Right cardiac atrium (tissue), 5 donors: ENCODE data around the gene MAP10. TPM values are rescaled to one million over a fixed set of nuclear protein-coding genes. Genes with fewer than 3 reads are reported as not detected.

Experiments used
- ATAC-seq, 2 donors: fragments of 200-7000 bp; cut with Tn5 transposase; one replicate each; pipeline versions ENCODE4 v1.8.0 to v1.9.1; 2020; ENCODE audit warnings: moderate library complexity in 2 of 2, mild to moderate bottlenecking in 1 of 2
- DNase-seq, 3 donors: peaks; one replicate each; pipeline ENCODE4 v3.0.0-alpha.2; 2020
- H3K27ac ChIP-seq: one replicate; pipeline ENCODE4 v1.5.1; 2013; ENCODE audit warnings: mild to moderate bottlenecking, low read length, control low read depth, moderate library complexity
- H3K27me3 ChIP-seq: one replicate; pipeline ENCODE4 v1.6.1; 2013; ENCODE audit not compliant: control insufficient read depth, insufficient read depth
- H3K4me1 ChIP-seq: one replicate; pipeline ENCODE4 v1.6.1; 2013; ENCODE audit warnings: low read length; ENCODE audit not compliant: control insufficient read depth, insufficient read depth
- H3K4me3 ChIP-seq: one replicate; pipeline ENCODE4 v1.5.1; 2013; ENCODE audit warnings: low read length, control low read depth
- H3K9me3 ChIP-seq: one replicate; pipeline ENCODE4 v1.6.1; 2013; ENCODE audit warnings: low read length; ENCODE audit not compliant: control insufficient read depth
- WGBS: extraction: QIAGEN DNeasy Blood & Tissue Kit; methylation state at CpG from one replicate; pipeline ENCODE4 v1.1.7; 2013; 5-methylcytosine and 5-hydroxymethylcytosine counted together
- intact Hi-C, 4 donors: fragments of 100-400 bp; cut with DNase I; formaldehyde crosslinking; loops; one replicate each; pipeline versions ENCODE4 v1.11.0 to v1.14.0; 2022 to 2023
- polyA plus RNA-seq: library from polyadenylated mRNA; stranded (reverse); fragments of 200-250 nt; gene quantifications from one replicate; pipeline ENCODE4 v1.2.3, GENCODE V29; 2013
- total RNA-seq, 4 donors: library from RNA; stranded (reverse); fragmentation: NEBNext Ultra II Directional; extraction: Animal tissue kit (Norgen Biotek cat#: 25700); gene quantifications; one replicate each; pipeline ENCODE4 v1.2.1, GENCODE V29; 2021
- donor health status: healthy with polysubstance abuse.
- donor health status: DM: no; HTN: yes; CAD: no.
- donor health status: DM: no; HTN: no; CAD: no.
- donor health status: DM: no; HTN: yes; CAD: no; lungs with severe emphysema.
- donor health status: DM: yes; HTN: yes; CAD: no.

Gene MAP10
- total and polyA plus RNA-seq, 5 donors = 1.5 to 4.3 (median 3.8) TPM

DNA sequence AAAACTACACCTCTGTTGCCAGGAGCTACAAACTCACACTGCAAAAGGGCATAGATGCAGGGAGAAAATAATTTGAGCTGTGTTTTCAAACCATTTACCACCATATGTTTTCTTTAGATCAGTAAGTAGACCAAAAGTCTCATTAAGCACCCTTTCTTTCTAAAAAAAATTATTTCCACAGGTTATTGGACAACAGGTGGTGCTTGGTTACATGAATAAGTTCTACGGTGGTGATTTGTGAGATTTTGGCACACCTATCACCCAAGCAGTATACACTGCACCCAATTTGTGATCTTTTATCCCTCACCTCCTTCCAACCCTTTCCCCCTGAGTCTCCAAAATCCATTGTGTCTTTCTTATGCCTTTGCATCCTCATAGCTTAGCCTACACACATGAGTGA lies 21.1 kb downstream of the MAP10 start:
- intact Hi-C loops = no loop called here
- Histone ChIP-seq H3K27me3 (no peaks in the 10 kb centered on the region), H3K4me3 (no peak overlapping the region), H3K27ac (no peak overlapping the region), H3K9me3 (no peaks in the 10 kb centered on the region), H3K4me1 (no peaks in the 10 kb centered on the region)
- DNase-seq (no peak), ATAC-seq (no peak)
- WGBS = 93% methylated on average over 1 of the region's 1 CpG

DNA sequence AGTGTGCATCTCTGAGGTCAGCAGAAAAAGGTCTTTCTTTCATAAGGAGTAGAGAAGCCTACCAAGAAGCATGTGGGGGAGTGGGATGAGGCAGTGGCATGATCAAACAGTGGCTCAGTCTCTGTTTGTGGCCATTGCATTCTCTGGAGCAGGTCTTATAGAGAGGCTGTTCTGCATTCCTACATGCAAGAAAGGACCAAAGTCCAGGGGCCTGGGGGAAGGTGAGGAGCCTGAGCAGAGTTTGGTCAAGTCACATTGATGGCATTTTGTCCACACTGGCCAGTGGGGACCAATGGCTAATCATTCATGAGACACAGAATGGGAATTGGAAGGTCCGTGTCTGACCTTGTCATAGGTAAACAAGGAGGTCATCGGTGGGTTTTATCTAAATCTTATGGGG lies 25.4 kb downstream of the MAP10 start:
- Histone ChIP-seq H3K4me3 (no peak overlapping the region), H3K9me3 (no peaks in the 10 kb centered on the region), H3K4me1 (peaks cover 1% of the 10 kb centered on the region), H3K27me3 (no peaks in the 10 kb centered on the region), H3K27ac (no peak overlapping the region)
- intact Hi-C loops = no loop called here
- ATAC-seq = no peak
- DNase-seq = no peak
- 100% methylated on average over 2 of the region's 2 CpGs for WGBS

GRCh38 chr1:232831895-232832294 lies 26.7 kb downstream of the MAP10 start:
- ATAC-seq (no peak), DNase-seq (no peak)
- intact Hi-C loops = no loop called here
- Histone ChIP-seq H3K4me3 (no peak overlapping the region), H3K27ac (no peak overlapping the region), H3K4me1 (peaks cover 1% of the 10 kb centered on the region), H3K9me3 (no peaks in the 10 kb centered on the region), H3K27me3 (no peaks in the 10 kb centered on the region)
- WGBS = 93% methylated on average over 2 of the region's 2 CpGs

GRCh38 chr1:232834066-232834465 lies 28.9 kb downstream of the MAP10 start:
- Histone ChIP-seq H3K9me3 (no peaks in the 10 kb centered on the region), H3K4me1 (peaks cover 1% of the 10 kb centered on the region), H3K27ac (no peak overlapping the region), H3K27me3 (no peaks in the 10 kb centered on the region), H3K4me3 (no peak overlapping the region)
- intact Hi-C loops = no loop called here
- DNase-seq (no peak), ATAC-seq (no peak)
- WGBS = 44% methylated on average over 3 of the region's 3 CpGs

DNA sequence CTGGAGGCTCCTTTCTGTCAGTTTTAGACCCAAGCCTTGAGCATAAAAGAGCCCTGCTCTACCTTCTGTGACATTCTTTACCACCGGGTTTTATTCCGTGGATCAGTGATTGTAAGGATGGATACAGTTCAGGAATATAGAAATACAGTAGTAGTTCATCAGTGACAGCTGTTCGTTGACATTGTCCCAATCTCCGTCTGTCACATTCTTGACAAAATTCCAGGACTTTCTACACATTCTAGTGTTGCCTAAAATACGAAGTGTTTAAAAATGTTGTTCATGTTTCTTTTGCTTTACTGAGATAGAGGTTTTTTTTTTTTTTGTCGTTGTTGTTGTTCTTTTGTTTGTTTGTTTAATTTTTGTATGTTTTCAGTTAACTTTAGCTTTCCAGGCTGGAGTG lies 29.9 kb downstream of the MAP10 start:
- H3K9me3 ChIP-seq = no peaks in the 10 kb centered on the region
- no peaks in the 10 kb centered on the region for H3K27me3 ChIP-seq
- ATAC-seq (no peak), DNase-seq (no peak)
- intact Hi-C loops = no loop called here
- peaks cover 1% of the 10 kb centered on the region for H3K4me1 ChIP-seq
- no peak overlapping the region for H3K27ac ChIP-seq
- no peak overlapping the region for H3K4me3 ChIP-seq
- WGBS = 35% methylated on average over 6 of the region's 6 CpGs

DNA sequence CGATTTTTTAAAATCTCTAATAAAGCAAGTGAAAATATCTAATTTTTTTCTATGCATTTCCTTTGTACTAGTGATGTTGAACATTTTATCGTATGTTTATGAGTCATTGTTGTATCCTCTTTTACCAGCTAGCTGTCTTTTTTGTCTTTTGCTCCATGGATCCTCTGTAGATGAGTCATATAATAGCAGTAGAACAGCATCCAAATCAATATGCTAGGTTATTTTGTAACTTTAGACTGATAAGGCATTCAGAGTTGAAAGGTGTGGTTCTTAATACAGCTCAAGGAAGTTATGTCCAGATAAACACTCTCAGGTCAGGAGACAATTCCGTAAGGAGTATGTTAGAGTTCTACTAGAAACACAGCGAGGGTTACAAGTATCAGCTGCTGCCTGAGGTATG lies 31.9 kb downstream of the MAP10 start:
- DNase-seq (no peak), ATAC-seq (no peak)
- Histone ChIP-seq H3K4me3 (no peak overlapping the region), H3K4me1 (peaks cover 1% of the 10 kb centered on the region), H3K9me3 (no peaks in the 10 kb centered on the region), H3K27ac (no peak overlapping the region), H3K27me3 (no peaks in the 10 kb centered on the region)
- intact Hi-C loops = no loop called here
- WGBS = 79% methylated on average over 4 of the region's 4 CpGs

DNA sequence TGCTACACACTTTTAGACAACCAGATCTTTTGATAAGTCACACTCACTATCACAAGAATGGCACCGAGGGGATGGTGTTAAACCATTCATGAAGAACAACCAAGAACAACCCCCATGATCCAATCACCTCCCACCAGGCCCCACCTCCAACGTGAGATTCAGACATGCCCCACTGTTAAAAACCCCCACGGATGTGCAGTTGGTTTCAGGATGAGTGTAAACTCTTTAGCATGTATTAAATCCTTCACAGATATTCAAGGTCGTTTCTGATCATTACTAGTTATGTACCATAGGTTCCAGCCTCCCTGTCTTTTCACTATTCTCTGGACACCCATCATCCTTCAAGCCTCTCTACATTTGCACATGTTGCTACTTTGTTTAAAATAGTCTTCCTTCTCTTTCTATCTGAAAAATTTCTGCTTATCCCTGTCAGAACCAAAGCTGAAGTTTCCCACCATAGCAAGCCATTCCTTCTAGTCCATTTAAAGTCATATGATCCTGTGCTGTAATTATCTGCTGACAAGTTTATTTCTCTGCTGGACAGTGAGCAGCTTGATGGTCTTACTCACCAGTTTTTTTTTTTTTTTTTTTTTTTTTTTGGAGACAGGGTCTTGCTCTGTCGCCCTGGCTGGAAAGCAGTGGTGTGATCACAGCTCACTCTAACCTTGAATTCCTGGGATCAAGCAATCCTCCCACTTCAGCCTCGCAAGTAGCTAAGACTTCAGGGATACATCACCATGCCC lies 36.8 kb downstream of the MAP10 start:
- no peak for ATAC-seq
- Histone ChIP-seq H3K27me3 (no peaks in the 10 kb centered on the region), H3K9me3 (no peaks in the 10 kb centered on the region), H3K27ac (no peak overlapping the region), H3K4me3 (no peak overlapping the region), H3K4me1 (no peaks in the 10 kb centered on the region)
- intact Hi-C loops = no loop called here
- no peak for DNase-seq
- 87% methylated on average over 6 of the region's 6 CpGs for WGBS

DNA sequence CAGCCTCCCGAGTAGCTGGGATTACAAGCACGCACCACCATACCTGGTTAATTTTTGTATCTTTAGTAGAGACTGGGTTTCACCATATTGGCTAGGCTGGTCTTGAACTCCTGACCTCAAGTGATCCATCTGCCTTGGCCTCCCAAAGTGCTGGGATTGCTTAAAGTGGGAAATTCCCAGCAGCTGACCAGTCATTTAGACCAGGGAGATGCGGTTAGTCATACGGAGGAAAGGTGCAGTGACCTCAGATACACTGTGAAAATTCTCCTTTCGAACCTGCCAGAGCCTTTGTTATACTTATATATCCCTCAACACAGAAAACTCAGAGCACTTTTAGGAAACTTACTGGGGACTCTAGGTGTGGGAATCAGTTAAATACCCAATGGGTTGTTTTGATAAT lies 39.6 kb downstream of the MAP10 start:
- H3K9me3 ChIP-seq = no peaks in the 10 kb centered on the region

GRCh38 chr1:232845406-232845955 lies 40.3 kb downstream of the MAP10 start:
- no peak for DNase-seq
- H3K9me3 ChIP-seq = no peaks in the 10 kb centered on the region
- no peak overlapping the region for H3K27ac ChIP-seq
- H3K27me3 ChIP-seq = no peaks in the 10 kb centered on the region
- H3K4me3 ChIP-seq = no peak overlapping the region
- intact Hi-C loops = no loop called here
- H3K4me1 ChIP-seq = no peaks in the 10 kb centered on the region
- 44% methylated on average over 6 of the region's 6 CpGs for WGBS
- ATAC-seq = no peak

More for the DNA sequence above, 39.6 kb downstream of the MAP10 start:
- no peaks in the 10 kb centered on the region for H3K27me3 ChIP-seq
- WGBS = 89% methylated on average over 5 of the region's 5 CpGs
- ATAC-seq = no peak
- H3K4me3 ChIP-seq = no peak overlapping the region
- H3K4me1 ChIP-seq = no peaks in the 10 kb centered on the region
- DNase-seq = no peak
- intact Hi-C loops = no loop called here
- H3K27ac ChIP-seq = no peak overlapping the region

DNA sequence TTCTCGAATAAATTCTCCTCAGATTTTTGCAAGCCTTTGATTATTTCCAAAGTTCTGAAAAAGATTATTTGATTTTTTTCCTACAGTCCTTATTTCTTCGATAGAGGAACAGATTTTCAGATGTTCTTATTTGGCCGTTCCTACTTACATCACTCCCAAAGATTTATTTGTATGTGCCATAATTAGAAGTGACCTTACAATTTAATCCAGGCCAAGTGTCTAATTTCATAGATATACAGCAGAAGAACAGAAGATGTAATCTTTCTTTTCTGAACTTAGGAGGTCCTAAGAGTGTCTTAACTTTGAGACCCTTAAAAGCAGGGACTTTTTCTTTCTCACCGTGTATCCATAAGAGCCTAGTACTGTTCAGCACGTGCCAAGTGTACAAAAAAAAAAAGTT lies 46.3 kb downstream of the MAP10 start:
- WGBS = 57% methylated on average over 5 of the region's 5 CpGs
- no peaks in the 10 kb centered on the region for H3K27me3 ChIP-seq
- H3K4me3 ChIP-seq = no peak overlapping the region
- intact Hi-C loops = no loop called here
- H3K4me1 ChIP-seq = no peaks in the 10 kb centered on the region
- no peak overlapping the region for H3K27ac ChIP-seq
- ATAC-seq = no peak
- DNase-seq = no peak
- H3K9me3 ChIP-seq = no peaks in the 10 kb centered on the region

DNA sequence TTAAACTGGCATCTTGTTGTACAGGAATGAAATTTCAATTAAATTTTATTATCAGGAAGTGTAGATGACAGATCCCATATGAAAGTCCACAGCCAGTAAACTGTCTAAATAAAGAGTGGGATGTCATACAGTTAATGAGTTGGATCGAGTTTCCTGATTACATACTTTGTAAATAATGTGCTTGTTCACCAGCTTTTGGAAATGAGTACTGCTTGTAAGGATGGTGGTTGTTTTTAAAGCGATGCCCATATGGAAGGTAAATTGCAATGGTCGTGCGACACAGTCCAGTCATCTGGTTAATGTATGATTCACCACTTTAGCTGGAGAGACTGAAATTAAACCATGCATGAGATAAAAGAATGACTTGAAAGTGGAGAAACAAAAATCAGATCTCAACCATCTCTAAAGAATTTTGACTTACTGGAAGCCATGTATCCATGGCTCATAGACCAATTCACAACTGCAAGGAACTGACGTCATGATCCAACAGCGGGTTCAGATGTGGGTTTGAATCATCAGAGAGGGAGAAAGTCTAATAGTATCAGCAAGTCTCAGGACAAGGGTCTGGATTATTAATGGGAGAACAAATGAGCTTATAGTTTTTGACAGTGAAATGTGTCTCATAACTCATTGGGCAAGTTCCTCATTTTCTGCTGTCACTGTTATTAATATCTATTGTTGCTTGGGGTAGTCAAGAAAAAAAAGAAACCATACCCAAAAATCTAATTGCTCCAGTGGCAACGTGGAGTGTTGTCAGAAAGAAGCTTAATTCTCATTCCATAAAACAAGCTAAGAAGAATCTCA lies 49.0 kb downstream of the MAP10 start:
- no peak for DNase-seq
- Histone ChIP-seq H3K4me3 (no peak overlapping the region), H3K27ac (no peak overlapping the region), H3K9me3 (no peaks in the 10 kb centered on the region), H3K4me1 (no peaks in the 10 kb centered on the region), H3K27me3 (no peaks in the 10 kb centered on the region)
- ATAC-seq = no peak
- intact Hi-C loops = no loop called here
- 66% methylated on average over 7 of the region's 7 CpGs for WGBS
